Measurements from ENCODE around the gene NRAS.

NRAS gene

DNA sequence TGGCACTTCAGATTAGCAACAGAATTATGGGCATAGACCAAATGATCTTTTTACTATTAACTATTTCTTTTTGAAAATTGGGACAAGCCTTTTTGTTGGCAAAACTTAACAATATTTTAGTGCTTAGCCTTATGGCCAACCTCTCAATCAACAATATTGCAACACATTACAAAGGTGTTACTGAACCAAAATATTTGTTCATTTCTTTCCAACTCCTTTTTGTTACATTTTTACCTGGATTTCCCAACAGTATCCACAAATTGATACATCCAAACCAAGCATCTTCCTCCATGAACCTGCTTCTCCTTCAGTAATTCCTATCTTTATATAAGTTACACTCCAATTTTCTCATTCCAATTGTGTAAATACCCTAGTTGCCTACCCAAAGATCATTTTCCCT is 19.8 kb downstream of the NRAS start:
- H3K36me3 Mint-ChIP-seq (ENCODE audit: low read depth) = no peaks in the 10 kb centered on the region
- no peaks in the 10 kb centered on the region for H3K9me3 Mint-ChIP-seq
- TF ChIP-seq, protein P1, sequence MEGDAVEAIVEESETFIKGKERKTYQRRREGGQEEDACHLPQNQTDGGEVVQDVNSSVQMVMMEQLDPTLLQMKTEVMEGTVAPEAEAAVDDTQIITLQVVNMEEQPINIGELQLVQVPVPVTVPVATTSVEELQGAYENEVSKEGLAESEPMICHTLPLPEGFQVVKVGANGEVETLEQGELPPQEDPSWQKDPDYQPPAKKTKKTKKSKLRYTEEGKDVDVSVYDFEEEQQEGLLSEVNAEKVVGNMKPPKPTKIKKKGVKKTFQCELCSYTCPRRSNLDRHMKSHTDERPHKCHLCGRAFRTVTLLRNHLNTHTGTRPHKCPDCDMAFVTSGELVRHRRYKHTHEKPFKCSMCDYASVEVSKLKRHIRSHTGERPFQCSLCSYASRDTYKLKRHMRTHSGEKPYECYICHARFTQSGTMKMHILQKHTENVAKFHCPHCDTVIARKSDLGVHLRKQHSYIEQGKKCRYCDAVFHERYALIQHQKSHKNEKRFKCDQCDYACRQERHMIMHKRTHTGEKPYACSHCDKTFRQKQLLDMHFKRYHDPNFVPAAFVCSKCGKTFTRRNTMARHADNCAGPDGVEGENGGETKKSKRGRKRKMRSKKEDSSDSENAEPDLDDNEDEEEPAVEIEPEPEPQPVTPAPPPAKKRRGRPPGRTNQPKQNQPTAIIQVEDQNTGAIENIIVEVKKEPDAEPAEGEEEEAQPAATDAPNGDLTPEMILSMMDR (IDR thresholded peaks at IDR 0.05) = no peak
- H3K27ac Mint-ChIP-seq = no peak overlapping the region
- H3K4me3 Mint-ChIP-seq = no peak overlapping the region
- H3K4me1 Mint-ChIP-seq = no peaks in the 10 kb centered on the region
- DNase-seq = no peak
- H3K27me3 Mint-ChIP-seq (ENCODE audit: low read depth, poor library complexity) = peaks cover 25% of the 10 kb centered on the region

DNA sequence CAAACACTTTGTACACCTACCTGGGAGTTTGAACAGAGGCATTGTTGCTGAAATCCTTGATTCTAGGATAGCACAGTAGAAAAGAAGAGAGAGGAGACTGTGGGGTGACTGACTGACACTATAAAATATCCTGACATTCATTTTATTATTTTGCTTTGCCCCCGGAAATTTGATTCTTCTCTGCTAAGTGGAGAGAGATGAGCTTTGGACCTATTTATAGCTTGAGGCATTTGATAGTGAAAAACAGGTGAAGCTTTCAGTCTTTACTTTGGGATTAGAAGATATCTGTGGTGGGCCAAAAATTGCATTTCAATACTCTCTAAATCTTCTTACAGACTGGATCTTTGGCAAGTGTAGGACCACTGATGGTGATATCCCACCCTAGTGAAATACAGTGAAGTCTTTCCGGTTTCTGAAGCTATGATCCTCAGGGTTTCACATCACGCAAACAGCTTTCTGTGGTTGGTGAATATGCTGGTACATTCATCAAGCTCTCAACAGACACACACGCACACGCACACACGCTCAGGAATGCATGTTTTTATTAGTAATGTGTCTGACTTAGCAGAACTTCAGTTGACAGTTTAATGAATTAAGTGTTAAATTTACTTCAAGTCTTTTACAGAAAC is 21.0 kb downstream of the NRAS start, which contains the start of gene AMPD1:
TSS of gene AMPD1 (minus strand) at position 117 of the 629 bp plus-strand sequence. CDS start at position 42, 75 bp downstream.
- H3K4me1 Mint-ChIP-seq = no peaks in the 10 kb centered on the region
- TF ChIP-seq, protein P1 (IDR thresholded peaks at IDR 0.05) = no peak
- no peaks in the 10 kb centered on the region for H3K36me3 Mint-ChIP-seq (ENCODE audit: low read depth)
- H3K27me3 Mint-ChIP-seq (ENCODE audit: low read depth, poor library complexity) = peaks cover 17% of the 10 kb centered on the region
- no peak for DNase-seq
- H3K27ac Mint-ChIP-seq = no peak within 1 kb of the TSS
- H3K9me3 Mint-ChIP-seq = no peaks in the 10 kb centered on the region
- no peak within 1 kb of the TSS for H3K4me3 Mint-ChIP-seq

DNA sequence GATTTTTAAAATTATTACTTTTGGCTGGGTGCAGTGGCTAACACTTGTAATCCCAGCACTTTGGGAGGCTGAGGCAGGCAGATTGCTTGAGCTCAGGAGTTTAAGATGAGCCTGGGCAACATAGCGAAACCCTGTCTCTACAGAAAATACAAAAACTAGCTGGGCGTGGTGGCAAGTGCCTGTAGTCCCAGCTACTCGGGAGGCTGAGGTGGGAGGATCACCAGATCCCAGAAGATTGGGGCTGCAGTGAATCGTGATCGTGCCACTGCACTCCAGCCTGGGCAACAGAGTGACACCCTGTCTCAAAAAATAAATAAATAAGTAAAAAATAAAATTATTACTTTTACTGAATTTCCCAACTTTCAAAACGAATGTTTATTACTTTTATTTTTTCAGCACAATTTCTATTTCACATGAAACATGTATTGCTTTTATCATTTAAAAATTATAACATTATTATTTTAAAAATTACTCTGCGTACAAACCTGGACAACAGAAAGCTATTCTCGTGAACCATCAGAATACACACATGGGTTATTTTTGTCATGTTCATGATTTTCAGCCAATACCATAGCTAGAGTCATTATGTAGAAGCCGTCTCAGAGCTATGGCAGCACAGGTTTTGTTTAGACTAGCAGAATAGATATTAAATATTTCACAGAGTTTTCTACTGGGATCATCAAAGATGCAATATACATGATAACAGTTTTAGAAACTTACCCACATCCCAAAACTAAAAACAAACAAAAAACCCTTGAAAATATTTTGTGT is 21.8 kb downstream of the NRAS start:
- Mint-ChIP-seq H3K36me3 (ENCODE audit: low read depth) (no peaks in the 10 kb centered on the region), H3K27me3 (ENCODE audit: low read depth, poor library complexity) (peaks cover 17% of the 10 kb centered on the region), H3K4me1 (no peaks in the 10 kb centered on the region), H3K4me3 (no peak overlapping the region), H3K27ac (no peak overlapping the region), H3K9me3 (no peaks in the 10 kb centered on the region)
- no peak for DNase-seq
- TF ChIP-seq, protein P1 (IDR thresholded peaks at IDR 0.05) = no peak

DNA sequence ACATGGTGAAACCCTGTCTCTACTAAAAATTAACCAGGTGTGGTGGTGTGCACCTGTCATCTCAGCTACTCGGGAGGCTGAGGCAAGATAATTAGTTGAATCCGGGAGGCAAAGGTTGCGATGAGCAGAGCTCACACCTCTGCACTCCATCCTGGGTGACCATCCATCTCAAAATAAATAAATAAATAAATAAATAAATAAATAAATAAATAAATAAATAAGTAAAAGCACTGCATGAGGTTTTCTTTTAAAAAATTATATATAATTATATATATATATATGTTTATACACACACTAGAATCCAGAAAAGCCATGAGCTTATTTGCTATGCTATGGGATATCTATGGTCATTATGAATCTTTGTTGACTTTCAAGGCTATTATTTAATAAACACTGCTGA is 23.6 kb downstream of the NRAS start:
- Mint-ChIP-seq H3K36me3 (ENCODE audit: low read depth) (no peaks in the 10 kb centered on the region), H3K27me3 (ENCODE audit: low read depth, poor library complexity) (peaks cover 26% of the 10 kb centered on the region), H3K9me3 (no peaks in the 10 kb centered on the region), H3K4me1 (no peaks in the 10 kb centered on the region), H3K27ac (no peak overlapping the region), H3K4me3 (no peak overlapping the region)
- DNase-seq = no peak
- TF ChIP-seq, protein P1 (IDR thresholded peaks at IDR 0.05) = no peak

DNA sequence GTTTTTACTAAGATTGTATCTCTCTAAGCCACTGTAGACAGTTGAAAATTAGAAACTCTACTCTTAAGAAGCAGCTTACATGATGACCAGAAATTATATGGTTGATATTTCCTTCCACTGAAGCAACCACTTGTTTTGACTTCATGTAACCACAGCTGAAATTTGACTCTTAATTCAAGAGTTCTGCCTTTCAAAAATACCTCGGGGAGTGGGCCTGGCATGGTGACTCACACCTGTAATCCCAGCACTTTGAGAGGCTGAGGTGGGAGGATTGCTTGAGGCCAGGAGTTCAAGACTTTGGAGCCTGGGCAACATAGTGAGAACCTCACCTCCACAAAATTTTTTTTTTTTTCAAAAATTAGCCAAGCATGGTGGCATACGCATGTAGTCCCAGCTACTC is 25.5 kb downstream of the NRAS start:
- TF ChIP-seq, protein P1 (IDR thresholded peaks at IDR 0.05) = no peak
- DNase-seq = no peak
- Mint-ChIP-seq H3K4me3 (no peak overlapping the region), H3K9me3 (no peaks in the 10 kb centered on the region), H3K4me1 (no peaks in the 10 kb centered on the region), H3K36me3 (ENCODE audit: low read depth) (no peaks in the 10 kb centered on the region), H3K27ac (no peak overlapping the region), H3K27me3 (ENCODE audit: low read depth, poor library complexity) (peaks cover 39% of the 10 kb centered on the region)

Data from nephron progenitor cell (in vitro differentiated cells).